BLaER1 treated with 17β-estradiol and CSF1 and Interleukin-3, amounts not matched to agents 10 nM and 100 nM (cell line): ENCODE results near the gene HES4.

ENCODE experiments used
- H3K27ac ChIP-seq, 11 experiments: shearing (Covaris generic); formaldehyde crosslinking; 2 replicates each; pipeline ENCODE4 v1.8.1; 2022
- H3K27me3 ChIP-seq, 11 experiments: shearing (Covaris generic); formaldehyde crosslinking; 2 replicates each; pipeline ENCODE4 v1.8.1; 2022
- H3K36me3 ChIP-seq, 11 experiments: shearing (Covaris generic); formaldehyde crosslinking; 2 replicates each; pipeline ENCODE4 v1.8.1; 2022
- H3K4me1 ChIP-seq, 10 experiments: shearing (Covaris generic); formaldehyde crosslinking; 2 replicates each; pipeline ENCODE4 v1.8.1; 2022
- H3K4me2 ChIP-seq, 11 experiments: shearing (Covaris generic); formaldehyde crosslinking; 2 replicates each; pipeline ENCODE4 v1.8.1; 2022
- H3K4me3 ChIP-seq, 10 experiments: shearing (Covaris generic); formaldehyde crosslinking; 2 replicates each; pipeline ENCODE4 v1.8.1; 2022
- H3K9ac ChIP-seq, 11 experiments: shearing (Covaris generic); formaldehyde crosslinking; 2 replicates each; pipeline ENCODE4 v1.8.1; 2022
- H3K9me3 ChIP-seq, 11 experiments: shearing (Covaris generic); formaldehyde crosslinking; replicated peaks in 1 of 11; 2 replicates each; pipeline ENCODE4 v1.8.1; 2022
- H4K20me1 ChIP-seq, 11 experiments: shearing (Covaris generic); formaldehyde crosslinking; 2 replicates each; pipeline ENCODE4 v1.8.1; 2022
- Cebpa-rat ChIP-seq, 11 experiments: shearing (Covaris generic); IDR thresholded peaks; 2 replicates each; pipeline ENCODE4 v1.8.1; 2022

HES4 gene

GRCh38 chr1:1005774-1006304, 5.9 kb upstream of the HES4 start:
- peak overlapping the region in 10 of 11 experiments; percentile 71 to 94 (median 80); a peak in 17 of 22 replicates for H3K4me2 ChIP-seq
- no peaks in the 10 kb centered on the region for H3K36me3 ChIP-seq
- no peak overlapping the region for H3K4me3 ChIP-seq
- peaks cover 26 to 49% (median 38%) of the 10 kb centered on the region in 11 experiments for H3K27me3 ChIP-seq
- H3K9ac ChIP-seq, result 0 out of 22 replicates have a peak overlapping the region, but pooled peaks of 1 of the 11 experiments have one; percentile 39
- H3K27ac ChIP-seq, result no peak overlapping the region
- TF ChIP-seq Cebpa-rat (IDR thresholded peaks at IDR 0.05), result no peak
- H3K9me3 ChIP-seq, result peaks cover 0 to 6% (median 0%) of the 10 kb centered on the region in 11 experiments; a peak in 2 of 22 replicates
- peaks cover 0 to 47% (median 5%) of the 10 kb centered on the region in 11 experiments; a peak in 9 of 22 replicates for H4K20me1 ChIP-seq
- peaks cover 30 to 57% (median 43%) of the 10 kb centered on the region in 10 experiments for H3K4me1 ChIP-seq

- H3K27me3 ChIP-seq, result peaks cover 34 to 54% (median 45%) of the 10 kb centered on the region in 11 experiments
- no peak overlapping the region for H3K4me3 ChIP-seq
- H3K27ac ChIP-seq, result 0 out of 22 replicates have a peak overlapping the region, but pooled peaks of 1 of the 11 experiments have one; percentile 14
- peaks cover 0 to 5% (median 0%) of the 10 kb centered on the region in 11 experiments; a peak in 2 of 22 replicates for H3K9me3 ChIP-seq
- H3K36me3 ChIP-seq, result no peaks in the 10 kb centered on the region
- H3K4me1 ChIP-seq, result peaks cover 38 to 65% (median 51%) of the 10 kb centered on the region in 10 experiments
- peak overlapping the region; percentile 65 to 94 (median 80) for H3K4me2 ChIP-seq
- peaks cover 0 to 47% (median 7%) of the 10 kb centered on the region in 11 experiments; a peak in 12 of 22 replicates for H4K20me1 ChIP-seq
- peak overlapping the region in 6 of 11 experiments; percentile 5 to 59 (median 42); a peak in 8 of 22 replicates for H3K9ac ChIP-seq
- TF ChIP-seq Cebpa-rat (IDR thresholded peaks at IDR 0.05), result no peak
Observed at GRCh38 chr1:1004780-1005697, 5.1 kb upstream of the HES4 start.

- peaks cover 40 to 60% (median 52%) of the 10 kb centered on the region in 11 experiments for H3K27me3 ChIP-seq
- H4K20me1 ChIP-seq, result peaks cover 0 to 52% (median 13%) of the 10 kb centered on the region in 11 experiments; a peak in 18 of 22 replicates
- no peak overlapping the region for H3K27ac ChIP-seq
- peak overlapping the region in 5 of 11 experiments; percentile 5 to 59 (median 44); a peak in 7 of 22 replicates for H3K9ac ChIP-seq
- peaks cover 0 to 5% (median 0%) of the 10 kb centered on the region in 11 experiments; a peak in 1 of 22 replicates for H3K9me3 ChIP-seq
- H3K4me2 ChIP-seq, result peak overlapping the region; percentile 65 to 94 (median 80)
- H3K4me1 ChIP-seq, result peaks cover 40 to 69% (median 55%) of the 10 kb centered on the region in 10 experiments
- TF ChIP-seq Cebpa-rat (IDR thresholded peaks at IDR 0.05), result no peak
- no peaks in the 10 kb centered on the region for H3K36me3 ChIP-seq
- no peak overlapping the region for H3K4me3 ChIP-seq
Observed at GRCh38 chr1:1004420-1004779, 4.5 kb upstream of the HES4 start.

- H3K27ac ChIP-seq, result no peak overlapping the region
- H3K27me3 ChIP-seq, result peaks cover 46 to 66% (median 58%) of the 10 kb centered on the region in 11 experiments
- peaks cover 38 to 69% (median 57%) of the 10 kb centered on the region in 10 experiments for H3K4me1 ChIP-seq
Observed at GRCh38 chr1:1003618-1004419, 3.9 kb upstream of the HES4 start.

GRCh38 chr1:1001057-1001783, 1.3 kb upstream of the HES4 start:
- Histone ChIP-seq H3K27me3 (peaks cover 72 to 92% (median 84%) of the 10 kb centered on the region in 11 experiments), H3K4me1 (peaks cover 36 to 83% (median 68%) of the 10 kb centered on the region in 10 experiments), H3K4me3 (peak overlapping the region; percentile 55 to 75 (median 66)), H3K9ac (peak overlapping the region in 10 of 11 experiments; percentile 48 to 77 (median 70); a peak in 15 of 22 replicates), H3K36me3 (no peaks in the 10 kb centered on the region), H3K9me3 (no peaks in the 10 kb centered on the region), H3K4me2 (peak overlapping the region; percentile 89 to 100 (median 97)), H3K27ac (peak overlapping the region in 6 of 11 experiments; percentile 16 to 65 (median 44); a peak in 8 of 22 replicates), H4K20me1 (peaks cover 0 to 77% (median 37%) of the 10 kb centered on the region in 11 experiments; a peak in 18 of 22 replicates)
- TF ChIP-seq Cebpa-rat (IDR thresholded peaks at IDR 0.05), result no peak; a peak in 2 of 22 replicates

More at GRCh38 chr1:1003618-1004419, 3.9 kb upstream of the HES4 start:
- Histone ChIP-seq H3K4me3 (no peak overlapping the region), H4K20me1 (peaks cover 0 to 58% (median 19%) of the 10 kb centered on the region in 11 experiments; a peak in 18 of 22 replicates), H3K9me3 (peaks cover 0 to 2% (median 0%) of the 10 kb centered on the region in 11 experiments; a peak in 1 of 22 replicates), H3K4me2 (peak overlapping the region in 10 of 11 experiments; percentile 65 to 94 (median 80); a peak in 20 of 22 replicates), H3K9ac (peak overlapping the region in 3 of 11 experiments; percentile 5 to 44 (median 39); a peak in 3 of 22 replicates), H3K36me3 (no peaks in the 10 kb centered on the region)
- TF ChIP-seq Cebpa-rat (IDR thresholded peaks at IDR 0.05), result no peak

- Histone ChIP-seq H3K4me1 (peaks cover 36 to 76% (median 65%) of the 10 kb centered on the region in 10 experiments), H3K4me3 (peak overlapping the region; percentile 55 to 75 (median 66)), H3K27me3 (peaks cover 79 to 99% (median 91%) of the 10 kb centered on the region in 11 experiments), H3K27ac (peak overlapping the region; percentile 16 to 65 (median 41); a peak in 16 of 22 replicates), H3K9me3 (no peaks in the 10 kb centered on the region), H3K36me3 (no peaks in the 10 kb centered on the region), H3K9ac (peak overlapping the region; percentile 47 to 77 (median 69)), H3K4me2 (peak overlapping the region; percentile 89 to 100 (median 97)), H4K20me1 (peaks cover 0 to 80% (median 37%) of the 10 kb centered on the region in 11 experiments; a peak in 18 of 22 replicates)
- peak in 7 of 11 experiments; percentile 40 to 90 (median 75); a peak in 12 of 22 replicates for TF ChIP-seq Cebpa-rat (IDR thresholded peaks at IDR 0.05)
Observed at GRCh38 chr1:1000357-1001056, 610 bp upstream of the HES4 start.
